KMS-11 (cell line): ENCODE measurements around the gene PARP3.
A peak's percentile ranks its signal among the peaks of the same experiment; 100 is the strongest.

ENCODE experiments used
- H2AFZ ChIP-seq: fragments of 200-600 bp; sonication (generic); 2 replicates; pipeline ENCODE4 v1.6.1; 2016; ENCODE audit warnings: antibody characterized with exemption, mixed run types, low read depth
- H3K27ac ChIP-seq: fragments of 200-600 bp; sonication (generic); 2 replicates; pipeline ENCODE4 v1.6.1; 2016; ENCODE audit warnings: mild to moderate bottlenecking, mixed run types
- H3K27me3 ChIP-seq: fragments of 200-600 bp; sonication (generic); 2 replicates; pipeline ENCODE4 v1.6.1; 2017; ENCODE audit warnings: mild to moderate bottlenecking, low read depth, mixed run types, moderate library complexity; ENCODE audit not compliant: insufficient read depth
- H3K36me3 ChIP-seq: fragments of 200-600 bp; sonication (generic); 2 replicates; pipeline ENCODE4 v1.6.1; 2017; ENCODE audit warnings: mild to moderate bottlenecking, mixed run types; ENCODE audit not compliant: insufficient read depth
- H3K4me1 ChIP-seq: fragments of 200-600 bp; sonication (generic); 2 replicates; pipeline ENCODE4 v1.6.1; 2016; ENCODE audit warnings: mild to moderate bottlenecking, low read depth, mixed run types; ENCODE audit not compliant: poor library complexity, severe bottlenecking
- H3K4me2 ChIP-seq: fragments of 200-600 bp; sonication (generic); 2 replicates; pipeline ENCODE4 v1.7.0; 2016; ENCODE audit warnings: mild to moderate bottlenecking, mixed run types
- H3K4me3 ChIP-seq: fragments of 200-600 bp; sonication (generic); IDR thresholded peaks from 2 replicates; pipeline ENCODE4 v1.6.1; 2017; ENCODE audit warnings: low read depth, low read length, mixed read lengths; ENCODE audit not compliant: insufficient read depth
- H3K79me2 ChIP-seq: fragments of 200-600 bp; sonication (generic); 2 replicates; pipeline ENCODE4 v1.6.1; 2016; ENCODE audit warnings: low read depth, mixed run types; ENCODE audit not compliant: insufficient read depth
- H3K9ac ChIP-seq: fragments of 200-600 bp; sonication (generic); 2 replicates; pipeline ENCODE4 v1.6.1; 2016; ENCODE audit warnings: mild to moderate bottlenecking, mixed run types
- H4K20me1 ChIP-seq: fragments of 200-600 bp; sonication (generic); 2 replicates; pipeline ENCODE4 v1.6.1; 2016; ENCODE audit warnings: mild to moderate bottlenecking, mixed run types; ENCODE audit not compliant: insufficient read depth
- TF ChIP-seq, protein P1 (sequence below): fragments of 200-600 bp; sonication (generic); conservative IDR thresholded peaks from 2 replicates; pipeline ENCODE4 v1.6.1; 2017; ENCODE audit warnings: low read depth, mild to moderate bottlenecking, antibody characterized with exemption, low read length, moderate library complexity, mixed read lengths

Gene PARP3

GRCh38 chr3:51941798-51942602, at the start of gene PARP3, which contains the start of gene RRP9:
Gene PARP3, plus strand, starts transcription at chr3:51942363. Its CDS starts 993 bp downstream, at chr3:51943356.
Gene RRP9, minus strand, starts transcription at chr3:51941904. Its CDS starts 37 bp downstream, at chr3:51941867.
- H2AFZ ChIP-seq, result peak within 1 kb of the TSS; percentile 73

DNA sequence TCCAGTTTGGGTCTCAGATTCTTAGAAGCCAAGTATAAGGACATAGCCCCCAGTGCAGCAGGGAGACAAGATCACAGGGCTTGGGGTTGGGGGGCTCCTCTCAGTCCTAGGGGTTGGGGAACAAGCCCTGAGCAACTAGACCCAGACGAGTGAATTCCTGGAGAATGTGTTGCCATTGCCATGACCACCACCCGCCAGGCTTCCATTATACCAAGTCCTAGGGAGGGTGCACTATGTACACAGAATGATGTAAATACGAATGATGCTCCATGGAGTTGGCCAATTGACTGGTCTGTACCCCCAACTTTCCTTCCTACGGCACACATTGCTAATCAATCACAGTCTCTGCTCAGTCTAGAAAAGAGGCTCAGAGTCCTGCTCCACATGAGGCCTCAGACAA, 47.8 kb upstream of the PARP3 start:
- H4K20me1 ChIP-seq, result no peaks in the 10 kb centered on the region
- no peak overlapping the region for H2AFZ ChIP-seq
- H3K9ac ChIP-seq, result no peak overlapping the region
- no peaks in the 10 kb centered on the region for H3K27me3 ChIP-seq
- H3K36me3 ChIP-seq, result no peaks in the 10 kb centered on the region
- H3K79me2 ChIP-seq, result no peaks in the 10 kb centered on the region
- H3K4me2 ChIP-seq, result no peak overlapping the region
- no peak overlapping the region for H3K4me3 ChIP-seq
- TF ChIP-seq, protein P1, sequence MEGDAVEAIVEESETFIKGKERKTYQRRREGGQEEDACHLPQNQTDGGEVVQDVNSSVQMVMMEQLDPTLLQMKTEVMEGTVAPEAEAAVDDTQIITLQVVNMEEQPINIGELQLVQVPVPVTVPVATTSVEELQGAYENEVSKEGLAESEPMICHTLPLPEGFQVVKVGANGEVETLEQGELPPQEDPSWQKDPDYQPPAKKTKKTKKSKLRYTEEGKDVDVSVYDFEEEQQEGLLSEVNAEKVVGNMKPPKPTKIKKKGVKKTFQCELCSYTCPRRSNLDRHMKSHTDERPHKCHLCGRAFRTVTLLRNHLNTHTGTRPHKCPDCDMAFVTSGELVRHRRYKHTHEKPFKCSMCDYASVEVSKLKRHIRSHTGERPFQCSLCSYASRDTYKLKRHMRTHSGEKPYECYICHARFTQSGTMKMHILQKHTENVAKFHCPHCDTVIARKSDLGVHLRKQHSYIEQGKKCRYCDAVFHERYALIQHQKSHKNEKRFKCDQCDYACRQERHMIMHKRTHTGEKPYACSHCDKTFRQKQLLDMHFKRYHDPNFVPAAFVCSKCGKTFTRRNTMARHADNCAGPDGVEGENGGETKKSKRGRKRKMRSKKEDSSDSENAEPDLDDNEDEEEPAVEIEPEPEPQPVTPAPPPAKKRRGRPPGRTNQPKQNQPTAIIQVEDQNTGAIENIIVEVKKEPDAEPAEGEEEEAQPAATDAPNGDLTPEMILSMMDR, result no peak
- no peak overlapping the region for H3K27ac ChIP-seq
- H3K4me1 ChIP-seq, result no peaks in the 10 kb centered on the region

More at GRCh38 chr3:51941798-51942602, at the start of gene PARP3, which contains the start of gene RRP9:
- no peaks in the 10 kb centered on the region for H3K27me3 ChIP-seq
- no peaks in the 10 kb centered on the region for H3K36me3 ChIP-seq
- H3K4me2 ChIP-seq, result peak within 1 kb of the TSS; percentile 82
- TF ChIP-seq, protein P1, result peak; percentile 81
- no peaks in the 10 kb centered on the region for H4K20me1 ChIP-seq
- H3K27ac ChIP-seq, result peak within 1 kb of the TSS; percentile 53
- H3K79me2 ChIP-seq, result peaks cover 23% of the 10 kb centered on the region
- peaks cover 4% of the 10 kb centered on the region for H3K4me1 ChIP-seq
- peak within 1 kb of the TSS; percentile 54 for H3K4me3 ChIP-seq
- H3K9ac ChIP-seq, result peak within 1 kb of the TSS; percentile 66

GRCh38 chr3:51894939-51895338, 47.2 kb upstream of the PARP3 start:
- H3K4me1 ChIP-seq, result no peaks in the 10 kb centered on the region
- no peak overlapping the region for H3K9ac ChIP-seq
- H2AFZ ChIP-seq, result no peak overlapping the region
- H3K4me2 ChIP-seq, result no peak overlapping the region
- no peaks in the 10 kb centered on the region for H3K27me3 ChIP-seq
- H4K20me1 ChIP-seq, result no peaks in the 10 kb centered on the region
- no peaks in the 10 kb centered on the region for H3K79me2 ChIP-seq
- H3K27ac ChIP-seq, result no peak overlapping the region
- no peak overlapping the region for H3K4me3 ChIP-seq
- no peaks in the 10 kb centered on the region for H3K36me3 ChIP-seq
- TF ChIP-seq, protein P1, result no peak

DNA sequence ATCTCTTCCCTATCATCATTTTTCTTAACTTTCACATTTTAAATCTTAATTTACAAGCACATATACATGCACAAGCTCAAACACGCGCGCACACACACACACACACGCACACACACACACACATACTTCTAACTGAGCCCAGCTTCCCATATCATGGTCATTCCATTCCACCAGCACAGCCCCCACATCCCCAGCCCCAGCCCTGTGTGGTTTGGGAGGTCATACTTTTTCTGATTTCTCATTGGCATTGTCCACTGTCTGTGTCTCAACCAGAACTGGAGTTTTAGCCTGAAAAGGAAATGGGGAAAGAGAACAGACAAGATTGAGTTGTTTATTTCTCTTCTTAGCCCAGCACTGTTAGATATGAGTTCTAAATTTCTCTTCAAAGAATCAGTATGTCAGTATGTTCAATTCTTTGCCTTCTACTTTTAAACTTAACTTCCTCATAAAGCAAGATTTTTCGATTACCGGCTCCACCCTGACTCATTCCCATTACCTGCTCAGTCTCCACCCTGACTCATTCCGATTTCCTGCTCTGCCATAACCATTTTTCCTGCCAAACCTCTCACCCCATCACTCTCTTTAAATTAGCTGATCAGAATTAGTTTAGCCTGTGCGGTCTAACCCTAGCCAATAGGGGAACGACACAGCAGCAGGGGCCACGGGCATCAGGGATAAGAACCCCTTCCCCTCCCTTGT, 45.4 kb upstream of the PARP3 start:
- Histone ChIP-seq H3K27me3 (no peaks in the 10 kb centered on the region), H3K36me3 (no peaks in the 10 kb centered on the region), H3K4me1 (no peaks in the 10 kb centered on the region), H3K9ac (no peak overlapping the region), H3K4me3 (no peak overlapping the region), H3K79me2 (no peaks in the 10 kb centered on the region), H2AFZ (no peak overlapping the region), H3K27ac (no peak overlapping the region), H3K4me2 (no peak overlapping the region), H4K20me1 (no peaks in the 10 kb centered on the region)
- TF ChIP-seq, protein P1, result no peak
